WTC11 (cell line): Measurements from ENCODE around the gene WDR38. TPM values are rescaled to one million over a fixed set of nuclear protein-coding genes. Genes with fewer than 3 reads are reported as not detected.

ENCODE experiments used
- AR ChIP-seq: fragments of 250-450 bp; sonication (Bioruptor Pico); IDR thresholded peaks from 2 replicates; pipeline ENCODE4 v1.9.0; 2021; ENCODE audit warnings: mild to moderate bottlenecking
- CREM ChIP-seq: sonication (generic); formaldehyde crosslinking; IDR thresholded peaks from 2 replicates; pipeline ENCODE4 v1.8.1; 2022; ENCODE audit warnings: mild to moderate bottlenecking, missing genetic modification reagents, moderate library complexity
- E2F4 ChIP-seq: sonication (generic); formaldehyde crosslinking; IDR thresholded peaks from 2 replicates; pipeline ENCODE4 v1.8.1; 2022; ENCODE audit warnings: low read depth, mild to moderate bottlenecking, moderate library complexity, missing genetic modification reagents, borderline replicate concordance
- E2F5 ChIP-seq: sonication (generic); formaldehyde crosslinking; IDR thresholded peaks from 2 replicates; pipeline ENCODE4 v1.8.1; 2022; ENCODE audit warnings: mild to moderate bottlenecking, moderate library complexity, missing genetic modification reagents
- ERG ChIP-seq: fragments of 250-450 bp; sonication (Bioruptor Pico); IDR thresholded peaks from 2 replicates; pipeline ENCODE4 v1.8.0; 2021; ENCODE audit warnings: mild to moderate bottlenecking
- FOXJ3 ChIP-seq: sonication (generic); formaldehyde crosslinking; IDR thresholded peaks from 2 replicates; pipeline ENCODE4 v1.9.0; 2021; ENCODE audit warnings: missing genetic modification reagents, mild to moderate bottlenecking, borderline replicate concordance
- FOXP4 ChIP-seq: sonication (generic); formaldehyde crosslinking; IDR thresholded peaks from 2 replicates; pipeline ENCODE4 v1.8.0; 2022; ENCODE audit warnings: mild to moderate bottlenecking, missing genetic modification reagents
- IRF1 ChIP-seq: sonication (generic); formaldehyde crosslinking; IDR thresholded peaks from 2 replicates; pipeline ENCODE4 v1.8.0; 2023; ENCODE audit warnings: missing genetic modification reagents
- IRF2 ChIP-seq: sonication (generic); formaldehyde crosslinking; IDR thresholded peaks from 2 replicates; pipeline ENCODE4 v1.8.0; 2022; ENCODE audit warnings: low read depth, missing genetic modification reagents, borderline replicate concordance
- MXD4 ChIP-seq: fragments of 250-450 bp; sonication (Bioruptor Pico); IDR thresholded peaks from 2 replicates; pipeline ENCODE4 v1.8.0; 2021; ENCODE audit warnings: mild to moderate bottlenecking, moderate library complexity, borderline replicate concordance
- PREB ChIP-seq: sonication (generic); formaldehyde crosslinking; IDR thresholded peaks from 2 replicates; pipeline ENCODE4 v1.8.1; 2022; ENCODE audit warnings: mild to moderate bottlenecking, missing genetic modification reagents, moderate library complexity, borderline replicate concordance
- STAT6 ChIP-seq: sonication (generic); formaldehyde crosslinking; conservative IDR thresholded peaks from 2 replicates; pipeline ENCODE4 v1.8.1; 2023; ENCODE audit warnings: mild to moderate bottlenecking, low read depth, missing genetic modification reagents, moderate library complexity
- TEAD1 ChIP-seq: sonication (generic); formaldehyde crosslinking; IDR thresholded peaks from 2 replicates; pipeline ENCODE4 v1.8.0; 2022; ENCODE audit warnings: mild to moderate bottlenecking, missing genetic modification reagents
- ZBTB43 ChIP-seq: sonication (generic); formaldehyde crosslinking; IDR thresholded peaks from 2 replicates; pipeline ENCODE4 v1.8.1; 2023; ENCODE audit warnings: mild to moderate bottlenecking, missing genetic modification reagents
- ZMAT4 ChIP-seq: fragments of 250-450 bp; sonication (Bioruptor Pico); IDR thresholded peaks from 2 replicates; pipeline ENCODE4 v1.9.0; 2021; ENCODE audit warnings: mild to moderate bottlenecking
- ZNF138 ChIP-seq: sonication (generic); formaldehyde crosslinking; conservative IDR thresholded peaks from 2 replicates; pipeline ENCODE4 v1.8.1; 2022; ENCODE audit warnings: mild to moderate bottlenecking, moderate library complexity, missing genetic modification reagents
- ZNF396 ChIP-seq: fragments of 250-450 bp; sonication (Bioruptor Pico); IDR thresholded peaks from 2 replicates; pipeline ENCODE4 v1.8.0; 2021; ENCODE audit warnings: mild to moderate bottlenecking, moderate library complexity, borderline replicate concordance
- ZNF423 ChIP-seq: fragments of 250-450 bp; sonication (Bioruptor Pico); IDR thresholded peaks from 2 replicates; pipeline ENCODE4 v2.1.2; 2022; ENCODE audit warnings: mild to moderate bottlenecking, moderate library complexity
- ZNF425 ChIP-seq: fragments of 250-450 bp; sonication (Bioruptor Pico); conservative IDR thresholded peaks from 2 replicates; pipeline ENCODE4 v1.9.0; 2021; ENCODE audit warnings: mild to moderate bottlenecking
- ZNF671 ChIP-seq: fragments of 250-450 bp; sonication (Bioruptor Pico); IDR thresholded peaks from 2 replicates; pipeline ENCODE4 v1.8.0; 2021; ENCODE audit warnings: mild to moderate bottlenecking
- total RNA-seq: library from RNA; stranded (reverse); gene quantifications from 3 replicates; pipeline ENCODE4 v1.2.3, GENCODE V29; 2021

Gene WDR38
- total RNA-seq, 1 experiment from 2014 or later, result not detected

GRCh38 chr9:124852829-124853531 lies at the start of gene WDR38 (continued):
- TF ChIP-seq ZNF138, result no peak
- no peak for TF ChIP-seq FOXJ3 (CRISPR knock-in tag)
- no peak for TF ChIP-seq ZNF425 (CRISPR knock-in tag)
- TF ChIP-seq IRF1 (CRISPR knock-in tag), result no peak
- TF ChIP-seq AR (CRISPR knock-in tag), result no peak
- TF ChIP-seq E2F4, result no peak
- no peak for TF ChIP-seq MXD4 (CRISPR knock-in tag)
- peak; percentile 61 for TF ChIP-seq E2F5 (CRISPR knock-in tag)
- no peak for TF ChIP-seq ZMAT4
- TF ChIP-seq STAT6 (CRISPR knock-in tag), result no peak
- peak; percentile 34; the same call in 1 of the 2 replicates for TF ChIP-seq CREM (CRISPR knock-in tag)
- no peak; the same call in none of the 2 replicates for TF ChIP-seq FOXP4 (CRISPR knock-in tag)
- no peak for TF ChIP-seq ZNF396 (CRISPR knock-in tag)
- 0 out of 2 replicates have a peak, but pooled peaks have one; percentile 54 for TF ChIP-seq TEAD1 (CRISPR knock-in tag)
- no peak for TF ChIP-seq IRF2 (CRISPR knock-in tag)
- no peak for TF ChIP-seq ZNF671 (CRISPR knock-in tag)
- TF ChIP-seq ZBTB43, result no peak
- TF ChIP-seq ERG (CRISPR knock-in tag), result no peak
- TF ChIP-seq PREB (CRISPR knock-in tag), result no peak
- 0 out of 2 replicates have a peak, but pooled peaks have one; percentile 7 for TF ChIP-seq ZNF423 (CRISPR knock-in tag)
